Liver (tissue), 9 donors: ENCODE measurements around the gene FLNB. TPM values are rescaled to one million over a fixed set of nuclear protein-coding genes. Genes with fewer than 3 reads are reported as not detected.

Source experiments
- DNase-seq: peaks from one replicate; pipeline ENCODE4 v3.0.0-alpha.2; 2017; ENCODE audit warnings: low spot score
- H3K27ac ChIP-seq, 2 donors: one replicate each; pipeline ENCODE4 v1.7.0; 2013; ENCODE audit warnings: inconsistent platforms in 2 of 2, low read length in 2 of 2, control low read depth in 1 of 2, low read depth in 1 of 2, mild to moderate bottlenecking in 1 of 2
- H3K27me3 ChIP-seq, 4 donors: one replicate each; pipeline versions ENCODE4 v1.6.1 to v1.7.0; 2013; ENCODE audit warnings: low read length in 3 of 4, inconsistent platforms in 1 of 4, mild to moderate bottlenecking in 1 of 4, moderate library complexity in 1 of 4; ENCODE audit not compliant: control insufficient read depth in 4 of 4, insufficient read depth in 4 of 4
- H3K36me3 ChIP-seq, 4 donors: one replicate each; pipeline versions ENCODE4 v1.6.1 to v1.7.0; 2013; ENCODE audit warnings: low read length in 3 of 4, mild to moderate bottlenecking in 3 of 4, low read depth in 1 of 4, moderate library complexity in 1 of 4; ENCODE audit not compliant: control insufficient read depth in 4 of 4, insufficient read depth in 3 of 4
- H3K4me1 ChIP-seq, 4 donors: one replicate each; pipeline versions ENCODE4 v1.6.1 to v1.7.0; 2013; ENCODE audit warnings: low read length in 3 of 4, mild to moderate bottlenecking in 3 of 4, moderate library complexity in 1 of 4; ENCODE audit not compliant: control insufficient read depth in 4 of 4, insufficient read depth in 4 of 4
- H3K4me3 ChIP-seq, 3 donors: one replicate each; pipeline versions ENCODE4 v1.6.1 to v1.7.0; 2013; ENCODE audit warnings: low read length in 3 of 3, control low read depth in 1 of 3, low read depth in 1 of 3, mild to moderate bottlenecking in 1 of 3
- H3K9ac ChIP-seq, 2 donors: one replicate each; pipeline ENCODE4 v1.7.0; 2013; ENCODE audit warnings: low read length in 2 of 2, mild to moderate bottlenecking in 2 of 2, moderate library complexity in 2 of 2, control low read depth in 1 of 2, low read depth in 1 of 2
- H3K9me3 ChIP-seq, 4 donors: one replicate each; pipeline versions ENCODE4 v1.6.1 to v1.7.0; 2013; ENCODE audit warnings: low read length in 3 of 4; ENCODE audit not compliant: control insufficient read depth in 4 of 4
- EGR1 ChIP-seq, 2 donors: IDR thresholded peaks; 2 replicates each; pipeline ENCODE4 v1.6.1; 2016 to 2018; ENCODE audit warnings: antibody characterized with exemption in 2 of 2, low read depth in 2 of 2
- FOXA2 ChIP-seq: IDR thresholded peaks from 2 replicates; pipeline ENCODE4 v1.6.1; 2016; ENCODE audit warnings: antibody characterized with exemption
- GABPA ChIP-seq, 2 donors: IDR thresholded peaks in 1 of 2; conservative IDR thresholded peaks in 1 of 2; 2 replicates each; pipeline ENCODE4 v1.6.1; 2016; ENCODE audit warnings: antibody characterized with exemption in 2 of 2, mild to moderate bottlenecking in 1 of 2, moderate library complexity in 1 of 2
- HNF4A ChIP-seq, 2 donors: conservative IDR thresholded peaks; 2 replicates each; pipeline ENCODE4 v1.6.1; 2016; ENCODE audit warnings: antibody characterized with exemption in 2 of 2, mild to moderate bottlenecking in 2 of 2
- HNF4G ChIP-seq: IDR thresholded peaks from 2 replicates; pipeline ENCODE4 v1.6.1; 2016; ENCODE audit warnings: antibody characterized with exemption
- JUND ChIP-seq, 2 donors: IDR thresholded peaks; 2 replicates each; pipeline ENCODE4 v1.6.1; 2016; ENCODE audit warnings: antibody characterized with exemption in 2 of 2
- NR2F2 ChIP-seq: IDR thresholded peaks from 2 replicates; pipeline ENCODE4 v1.6.1; 2016; ENCODE audit warnings: antibody characterized with exemption
- RAD21 ChIP-seq, 2 donors: IDR thresholded peaks; 2 replicates each; pipeline ENCODE4 v1.6.1; 2016; ENCODE audit warnings: antibody characterized with exemption in 2 of 2, mild to moderate bottlenecking in 2 of 2
- RXRA ChIP-seq, 2 donors: IDR thresholded peaks; 2 replicates each; pipeline ENCODE4 v1.6.1; 2017 to 2018; ENCODE audit warnings: antibody characterized with exemption in 2 of 2, mild to moderate bottlenecking in 1 of 2
- SP1 ChIP-seq: IDR thresholded peaks from 2 replicates; pipeline ENCODE4 v1.6.1; 2018; ENCODE audit warnings: antibody characterized with exemption, mild to moderate bottlenecking
- TAF1 ChIP-seq: conservative IDR thresholded peaks from 2 replicates; pipeline ENCODE4 v1.6.1; 2016; ENCODE audit warnings: antibody characterized with exemption, mild to moderate bottlenecking
- YY1 ChIP-seq: IDR thresholded peaks from 2 replicates; pipeline ENCODE4 v1.6.1; 2016; ENCODE audit warnings: antibody characterized with exemption, mild to moderate bottlenecking
- WGBS: extraction: QIAGEN DNeasy Blood & Tissue Kit; methylation state at CpG from one replicate; pipeline ENCODE4 v1.1.7; 2013; 5-methylcytosine and 5-hydroxymethylcytosine counted together
- polyA plus RNA-seq, 2 donors: library from polyadenylated mRNA; stranded (reverse) in 1 of 2; unstranded in 1 of 2; fragments of 200-250 nt in 1 of 2; fragments of >200 nt in 1 of 2; fragmentation: Nextera tagmentation in 1 of 2; extraction: Ambion mirVana in 1 of 2; gene quantifications; one replicate each; pipeline versions ENCODE4 v1.2.1 to v1.2.3, GENCODE V29; 2013 to 2015
- total RNA-seq, 2 donors: library from RNA; depleted of rRNA; stranded (reverse); fragments of >200 nt; gene quantifications; one replicate each; pipeline ENCODE4 v1.2.3, GENCODE V29; 2014
- TF ChIP-seq, protein P1 (sequence below): fragments of 150-350 bp; IDR thresholded peaks from 2 replicates; pipeline ENCODE4 v1.5.1; 2017; ENCODE audit warnings: improper control_type of control experiment, low read depth, low read length; ENCODE audit not compliant: missing input control
- TF ChIP-seq, protein P2 (sequence below): IDR thresholded peaks from 2 replicates; pipeline ENCODE4 v1.6.1; 2016; ENCODE audit warnings: antibody characterized with exemption
- TF ChIP-seq, protein P3 (sequence below): IDR thresholded peaks from 2 replicates; pipeline ENCODE4 v1.6.1; 2016; ENCODE audit warnings: antibody characterized with exemption
- TF ChIP-seq, protein P4 (sequence below): IDR thresholded peaks from 2 replicates; pipeline ENCODE4 v1.6.1; 2016; ENCODE audit warnings: antibody characterized with exemption, mild to moderate bottlenecking
- donor health status: healthy.
- donor health status: healthy.
- donor health status: healthy.
- donor health status: healthy.
- donor health status: healthy.

The FLNB gene
- total and polyA plus RNA-seq, 4 donors, result 22.9 to 124 (median 44.3) TPM

DNA sequence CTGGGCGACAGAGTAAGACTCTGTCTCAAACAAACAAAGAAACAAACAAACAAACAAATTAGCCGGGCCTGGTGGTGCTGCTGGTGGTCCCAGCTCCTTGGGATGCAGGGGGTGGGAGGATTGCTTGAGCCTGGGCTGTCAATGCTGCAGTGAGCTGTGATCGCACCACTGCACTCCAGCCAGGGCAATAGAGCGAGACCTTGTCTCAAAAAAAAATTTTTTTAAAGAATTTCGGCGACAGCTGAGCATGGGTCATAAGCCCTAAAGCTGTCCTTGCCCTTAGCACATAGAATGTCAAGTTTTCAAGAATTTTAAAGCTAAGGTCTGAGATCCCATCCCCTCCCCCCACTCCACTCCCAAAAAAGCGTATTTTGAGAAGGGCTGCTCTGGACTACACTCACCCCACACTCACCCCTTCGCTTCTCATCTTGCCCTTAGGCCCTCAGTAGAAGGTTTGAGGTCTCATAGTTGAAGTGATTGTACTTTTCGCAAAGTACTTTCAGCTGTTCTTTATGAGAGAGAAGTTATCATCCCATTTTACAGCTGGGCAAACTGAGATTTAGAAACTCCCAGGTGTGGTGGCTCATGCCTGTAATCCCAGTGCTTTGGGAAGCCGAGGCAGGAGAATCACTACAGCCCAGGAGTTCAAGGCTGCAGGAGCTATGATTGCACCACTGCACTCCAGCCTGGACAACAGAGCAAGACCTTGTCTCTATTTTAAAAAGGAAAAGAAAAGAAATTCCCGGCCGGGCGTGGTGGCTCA lies 34.3 kb upstream of the FLNB start:
- H3K4me1 ChIP-seq, result no peaks in the 10 kb centered on the region
- H3K4me3 ChIP-seq, result no peak overlapping the region
- no peak overlapping the region for H3K9ac ChIP-seq
- no peaks in the 10 kb centered on the region for H3K27me3 ChIP-seq
- TF ChIP-seq SP1 (no peak), RAD21 (IDR thresholded peaks at IDR 0.05) (no peak)
- TF ChIP-seq, protein P1, sequence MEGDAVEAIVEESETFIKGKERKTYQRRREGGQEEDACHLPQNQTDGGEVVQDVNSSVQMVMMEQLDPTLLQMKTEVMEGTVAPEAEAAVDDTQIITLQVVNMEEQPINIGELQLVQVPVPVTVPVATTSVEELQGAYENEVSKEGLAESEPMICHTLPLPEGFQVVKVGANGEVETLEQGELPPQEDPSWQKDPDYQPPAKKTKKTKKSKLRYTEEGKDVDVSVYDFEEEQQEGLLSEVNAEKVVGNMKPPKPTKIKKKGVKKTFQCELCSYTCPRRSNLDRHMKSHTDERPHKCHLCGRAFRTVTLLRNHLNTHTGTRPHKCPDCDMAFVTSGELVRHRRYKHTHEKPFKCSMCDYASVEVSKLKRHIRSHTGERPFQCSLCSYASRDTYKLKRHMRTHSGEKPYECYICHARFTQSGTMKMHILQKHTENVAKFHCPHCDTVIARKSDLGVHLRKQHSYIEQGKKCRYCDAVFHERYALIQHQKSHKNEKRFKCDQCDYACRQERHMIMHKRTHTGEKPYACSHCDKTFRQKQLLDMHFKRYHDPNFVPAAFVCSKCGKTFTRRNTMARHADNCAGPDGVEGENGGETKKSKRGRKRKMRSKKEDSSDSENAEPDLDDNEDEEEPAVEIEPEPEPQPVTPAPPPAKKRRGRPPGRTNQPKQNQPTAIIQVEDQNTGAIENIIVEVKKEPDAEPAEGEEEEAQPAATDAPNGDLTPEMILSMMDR, result no peak
- DNase-seq, result no peak
- 95% methylated on average over 13 of the region's 13 CpGs for WGBS
- no peak overlapping the region for H3K27ac ChIP-seq
- no peaks in the 10 kb centered on the region for H3K9me3 ChIP-seq
- H3K36me3 ChIP-seq, result no peaks in the 10 kb centered on the region

DNA sequence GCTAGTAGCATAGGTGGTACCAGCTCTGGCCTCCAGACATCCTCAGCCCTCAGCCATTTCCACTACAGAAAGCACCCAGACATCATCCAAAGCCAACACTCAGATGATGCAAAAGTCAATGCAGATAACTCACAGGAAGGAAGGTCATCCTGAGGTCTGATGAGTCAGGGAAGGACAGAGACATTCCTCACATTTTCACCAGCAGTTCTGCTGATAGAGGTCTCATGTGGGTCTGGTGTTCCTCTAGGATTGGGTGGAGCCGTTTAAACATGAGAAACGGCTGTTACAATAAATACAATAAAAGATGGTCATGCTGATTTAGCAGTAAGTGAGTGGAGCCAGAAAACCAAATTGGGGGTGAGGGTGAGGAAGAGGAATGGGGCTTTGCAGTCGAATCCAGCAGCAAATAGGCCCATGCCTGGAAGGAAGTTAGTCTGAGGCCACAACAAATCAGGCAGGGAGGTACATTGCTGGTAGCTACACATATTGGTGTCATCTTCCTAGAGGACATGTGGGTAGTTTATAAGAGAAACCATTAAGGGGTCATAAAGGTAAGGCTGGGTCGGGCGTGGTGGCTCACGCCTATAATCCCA lies 33.3 kb upstream of the FLNB start:
- WGBS, result 70% methylated on average over 6 of the region's 6 CpGs
- Histone ChIP-seq H3K36me3 (no peaks in the 10 kb centered on the region), H3K9ac (no peak overlapping the region), H3K4me3 (no peak overlapping the region), H3K9me3 (no peaks in the 10 kb centered on the region), H3K27ac (no peak overlapping the region), H3K27me3 (no peaks in the 10 kb centered on the region), H3K4me1 (no peaks in the 10 kb centered on the region)
- TF ChIP-seq RXRA (IDR thresholded peaks at IDR 0.05), result peak; percentile 28 to 46
- TF ChIP-seq JUND (IDR thresholded peaks at IDR 0.05), result peak in 1 of 2 donors; percentile 57
- TF ChIP-seq, protein P2, sequence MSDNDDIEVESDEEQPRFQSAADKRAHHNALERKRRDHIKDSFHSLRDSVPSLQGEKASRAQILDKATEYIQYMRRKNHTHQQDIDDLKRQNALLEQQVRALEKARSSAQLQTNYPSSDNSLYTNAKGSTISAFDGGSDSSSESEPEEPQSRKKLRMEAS, result no peak
- peak; percentile 91 for TF ChIP-seq NR2F2
- no peak for TF ChIP-seq TAF1
- DNase-seq, result no peak

DNA sequence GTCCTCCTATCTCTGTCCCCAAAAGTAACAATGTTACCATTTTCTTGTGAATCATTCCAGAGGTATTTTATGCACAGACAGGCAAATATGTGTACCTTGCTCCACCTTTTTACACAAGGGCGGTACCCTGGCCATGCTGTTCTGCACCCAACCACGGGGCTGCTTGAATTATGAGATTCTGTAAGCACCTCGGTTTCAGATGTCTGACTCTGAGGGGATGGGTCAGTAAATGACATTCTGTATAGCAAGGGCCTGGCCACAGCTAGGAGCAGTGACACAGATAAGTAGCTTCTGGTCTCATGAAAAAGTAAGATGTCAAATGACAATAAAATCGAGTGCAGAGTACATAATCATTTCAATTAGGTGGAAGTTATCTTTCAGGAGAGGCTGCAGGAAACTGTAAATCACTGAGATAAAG lies 30.4 kb upstream of the FLNB start:
- H3K9ac ChIP-seq, result no peak overlapping the region
- no peak for DNase-seq
- no peaks in the 10 kb centered on the region for H3K4me1 ChIP-seq
- 48% methylated on average over 4 of the region's 4 CpGs for WGBS
- H3K36me3 ChIP-seq, result no peaks in the 10 kb centered on the region
- H3K4me3 ChIP-seq, result no peak overlapping the region
- H3K27ac ChIP-seq, result no peak overlapping the region
- TF ChIP-seq YY1 (no peak), HNF4G (no peak), RAD21 (IDR thresholded peaks at IDR 0.05) (no peak), JUND (IDR thresholded peaks at IDR 0.05) (no peak), EGR1 (IDR thresholded peaks at IDR 0.05; ENCODE audit: low read depth in 2 of 2) (no peak), GABPA (IDR thresholded peaks at IDR 0.05 in 1 of 2, conservative IDR thresholded peaks at IDR 0.05 in 1 of 2) (no peak), TAF1 (no peak), HNF4A (conservative IDR thresholded peaks at IDR 0.05) (no peak), SP1 (no peak), FOXA2 (no peak)
- TF ChIP-seq, protein P3, sequence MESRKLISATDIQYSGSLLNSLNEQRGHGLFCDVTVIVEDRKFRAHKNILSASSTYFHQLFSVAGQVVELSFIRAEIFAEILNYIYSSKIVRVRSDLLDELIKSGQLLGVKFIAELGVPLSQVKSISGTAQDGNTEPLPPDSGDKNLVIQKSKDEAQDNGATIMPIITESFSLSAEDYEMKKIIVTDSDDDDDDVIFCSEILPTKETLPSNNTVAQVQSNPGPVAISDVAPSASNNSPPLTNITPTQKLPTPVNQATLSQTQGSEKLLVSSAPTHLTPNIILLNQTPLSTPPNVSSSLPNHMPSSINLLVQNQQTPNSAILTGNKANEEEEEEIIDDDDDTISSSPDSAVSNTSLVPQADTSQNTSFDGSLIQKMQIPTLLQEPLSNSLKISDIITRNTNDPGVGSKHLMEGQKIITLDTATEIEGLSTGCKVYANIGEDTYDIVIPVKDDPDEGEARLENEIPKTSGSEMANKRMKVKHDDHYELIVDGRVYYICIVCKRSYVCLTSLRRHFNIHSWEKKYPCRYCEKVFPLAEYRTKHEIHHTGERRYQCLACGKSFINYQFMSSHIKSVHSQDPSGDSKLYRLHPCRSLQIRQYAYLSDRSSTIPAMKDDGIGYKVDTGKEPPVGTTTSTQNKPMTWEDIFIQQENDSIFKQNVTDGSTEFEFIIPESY, result no peak
- TF ChIP-seq, protein P4, sequence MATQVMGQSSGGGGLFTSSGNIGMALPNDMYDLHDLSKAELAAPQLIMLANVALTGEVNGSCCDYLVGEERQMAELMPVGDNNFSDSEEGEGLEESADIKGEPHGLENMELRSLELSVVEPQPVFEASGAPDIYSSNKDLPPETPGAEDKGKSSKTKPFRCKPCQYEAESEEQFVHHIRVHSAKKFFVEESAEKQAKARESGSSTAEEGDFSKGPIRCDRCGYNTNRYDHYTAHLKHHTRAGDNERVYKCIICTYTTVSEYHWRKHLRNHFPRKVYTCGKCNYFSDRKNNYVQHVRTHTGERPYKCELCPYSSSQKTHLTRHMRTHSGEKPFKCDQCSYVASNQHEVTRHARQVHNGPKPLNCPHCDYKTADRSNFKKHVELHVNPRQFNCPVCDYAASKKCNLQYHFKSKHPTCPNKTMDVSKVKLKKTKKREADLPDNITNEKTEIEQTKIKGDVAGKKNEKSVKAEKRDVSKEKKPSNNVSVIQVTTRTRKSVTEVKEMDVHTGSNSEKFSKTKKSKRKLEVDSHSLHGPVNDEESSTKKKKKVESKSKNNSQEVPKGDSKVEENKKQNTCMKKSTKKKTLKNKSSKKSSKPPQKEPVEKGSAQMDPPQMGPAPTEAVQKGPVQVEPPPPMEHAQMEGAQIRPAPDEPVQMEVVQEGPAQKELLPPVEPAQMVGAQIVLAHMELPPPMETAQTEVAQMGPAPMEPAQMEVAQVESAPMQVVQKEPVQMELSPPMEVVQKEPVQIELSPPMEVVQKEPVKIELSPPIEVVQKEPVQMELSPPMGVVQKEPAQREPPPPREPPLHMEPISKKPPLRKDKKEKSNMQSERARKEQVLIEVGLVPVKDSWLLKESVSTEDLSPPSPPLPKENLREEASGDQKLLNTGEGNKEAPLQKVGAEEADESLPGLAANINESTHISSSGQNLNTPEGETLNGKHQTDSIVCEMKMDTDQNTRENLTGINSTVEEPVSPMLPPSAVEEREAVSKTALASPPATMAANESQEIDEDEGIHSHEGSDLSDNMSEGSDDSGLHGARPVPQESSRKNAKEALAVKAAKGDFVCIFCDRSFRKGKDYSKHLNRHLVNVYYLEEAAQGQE, result no peak
- TF ChIP-seq, protein P2, result no peak
- H3K9me3 ChIP-seq, result no peaks in the 10 kb centered on the region
- no peaks in the 10 kb centered on the region for H3K27me3 ChIP-seq
